Hepatocyte (in vitro differentiated cells): Measurements from ENCODE around the gene SLX9.

Experiments used
- EZH2 ChIP-seq: fragments of 200-600 bp; sonication (generic); IDR thresholded peaks from 2 replicates; pipeline ENCODE4 v1.6.1; 2016; ENCODE audit warnings: antibody characterized with exemption, mild to moderate bottlenecking, borderline replicate concordance
- TF ChIP-seq, protein P1 (sequence below): fragments of 200-600 bp; sonication (generic); IDR thresholded peaks from 2 replicates; pipeline ENCODE4 v1.5.1; 2016; ENCODE audit warnings: antibody characterized with exemption, mild to moderate bottlenecking; ENCODE audit not compliant: poor library complexity

DNA sequence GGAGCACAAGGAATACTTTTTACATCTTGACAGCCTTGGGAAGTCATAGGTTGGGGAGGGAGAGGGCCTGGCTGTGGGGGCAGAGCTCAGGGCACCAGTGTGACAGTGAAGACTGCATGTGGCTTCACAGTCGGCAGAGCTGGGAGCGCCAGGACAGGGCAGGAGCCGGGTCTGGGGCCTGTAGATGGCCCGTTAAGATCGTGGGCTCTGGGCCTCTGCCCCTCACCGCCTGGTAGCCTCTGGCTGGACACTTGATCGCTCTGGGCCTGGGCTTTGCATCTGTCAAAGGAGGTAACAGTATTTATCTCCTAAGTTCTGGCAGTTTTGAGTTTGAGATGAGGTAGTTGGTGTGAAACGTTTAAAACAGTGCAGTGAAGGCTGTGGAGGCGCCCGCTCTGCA lies 4.8 kb downstream of the SLX9 start:
- TF ChIP-seq, protein P1, sequence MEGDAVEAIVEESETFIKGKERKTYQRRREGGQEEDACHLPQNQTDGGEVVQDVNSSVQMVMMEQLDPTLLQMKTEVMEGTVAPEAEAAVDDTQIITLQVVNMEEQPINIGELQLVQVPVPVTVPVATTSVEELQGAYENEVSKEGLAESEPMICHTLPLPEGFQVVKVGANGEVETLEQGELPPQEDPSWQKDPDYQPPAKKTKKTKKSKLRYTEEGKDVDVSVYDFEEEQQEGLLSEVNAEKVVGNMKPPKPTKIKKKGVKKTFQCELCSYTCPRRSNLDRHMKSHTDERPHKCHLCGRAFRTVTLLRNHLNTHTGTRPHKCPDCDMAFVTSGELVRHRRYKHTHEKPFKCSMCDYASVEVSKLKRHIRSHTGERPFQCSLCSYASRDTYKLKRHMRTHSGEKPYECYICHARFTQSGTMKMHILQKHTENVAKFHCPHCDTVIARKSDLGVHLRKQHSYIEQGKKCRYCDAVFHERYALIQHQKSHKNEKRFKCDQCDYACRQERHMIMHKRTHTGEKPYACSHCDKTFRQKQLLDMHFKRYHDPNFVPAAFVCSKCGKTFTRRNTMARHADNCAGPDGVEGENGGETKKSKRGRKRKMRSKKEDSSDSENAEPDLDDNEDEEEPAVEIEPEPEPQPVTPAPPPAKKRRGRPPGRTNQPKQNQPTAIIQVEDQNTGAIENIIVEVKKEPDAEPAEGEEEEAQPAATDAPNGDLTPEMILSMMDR = no peak
- no peak for TF ChIP-seq EZH2
